GM23248 (cell line): Measurements from ENCODE around the gene ZNF443. TPM values are rescaled to one million over a fixed set of nuclear protein-coding genes. Genes with fewer than 3 reads are reported as not detected.
"Not testable (repeated sequence)": the region's sequence is repeated elsewhere in the genome, so short reads cannot be mapped to it uniquely, and the experiment has no call there.

Experiments used
- DNase-seq: peaks from one replicate; pipeline ENCODE4 v3.0.0-alpha.2; 2015
- H2AFZ ChIP-seq: fragments of 200-600 bp; sonication (generic); 2 replicates; pipeline ENCODE4 v1.6.1; 2016; ENCODE audit warnings: antibody characterized with exemption
- H3F3A ChIP-seq: fragments of 200-600 bp; sonication (generic); 2 replicates; pipeline ENCODE4 v1.6.1; 2016; ENCODE audit warnings: mild to moderate bottlenecking, antibody characterized with exemption, mixed run types; ENCODE audit not compliant: insufficient read depth
- H3K27ac ChIP-seq: fragments of 200-600 bp; sonication (generic); 2 replicates; pipeline ENCODE4 v1.5.1; 2016; ENCODE audit warnings: mild to moderate bottlenecking
- H3K27me3 ChIP-seq: fragments of 200-600 bp; sonication (generic); replicated peaks from 2 replicates; pipeline ENCODE4 v1.6.1; 2016; ENCODE audit warnings: mild to moderate bottlenecking; ENCODE audit not compliant: insufficient read depth
- H3K36me3 ChIP-seq: fragments of 200-600 bp; sonication (generic); 2 replicates; pipeline ENCODE4 v1.6.1; 2016; ENCODE audit warnings: low read depth, mild to moderate bottlenecking
- H3K4me1 ChIP-seq: fragments of 200-600 bp; sonication (generic); 2 replicates; pipeline ENCODE4 v1.6.1; 2016; ENCODE audit warnings: mild to moderate bottlenecking; ENCODE audit not compliant: insufficient read depth
- H3K4me2 ChIP-seq: fragments of 200-600 bp; sonication (generic); one replicate; pipeline ENCODE4 v1.6.1; 2016; ENCODE audit warnings: mild to moderate bottlenecking; ENCODE audit not compliant: unreplicated experiment
- H3K4me3 ChIP-seq: fragments of 200-600 bp; sonication (generic); 2 replicates; pipeline ENCODE4 v1.5.1; 2016; ENCODE audit warnings: mild to moderate bottlenecking
- H3K79me2 ChIP-seq: fragments of 200-600 bp; sonication (generic); 2 replicates; pipeline ENCODE4 v1.6.1; 2016; ENCODE audit warnings: mild to moderate bottlenecking; ENCODE audit not compliant: insufficient read depth
- H3K9ac ChIP-seq: fragments of 200-600 bp; sonication (generic); 2 replicates; pipeline ENCODE4 v1.6.1; 2016; ENCODE audit warnings: mild to moderate bottlenecking
- H3K9me2 ChIP-seq: fragments of 200-600 bp; sonication (generic); 2 replicates; pipeline ENCODE4 v1.6.1; 2016; ENCODE audit warnings: mixed run types, mild to moderate bottlenecking, moderate library complexity; ENCODE audit not compliant: insufficient read depth
- H3K9me3 ChIP-seq: fragments of 200-600 bp; sonication (generic); one replicate; pipeline ENCODE4 v1.6.1; 2017; ENCODE audit warnings: low read depth
- H4K20me1 ChIP-seq: fragments of 200-600 bp; sonication (generic); 2 replicates; pipeline ENCODE4 v1.6.0; 2016; ENCODE audit not compliant: insufficient read depth
- EZH2 ChIP-seq: fragments of 200-600 bp; sonication (generic); IDR thresholded peaks from 2 replicates; pipeline ENCODE4 v1.6.1; 2018; ENCODE audit warnings: antibody characterized with exemption, mild to moderate bottlenecking; ENCODE audit not compliant: insufficient read depth, poor library complexity, severe bottlenecking
- EZH2phosphoT487 ChIP-seq: fragments of 200-600 bp; sonication (generic); IDR thresholded peaks from 2 replicates; pipeline ENCODE4 v1.6.1; 2018; ENCODE audit warnings: antibody characterized with exemption, moderate library complexity, mild to moderate bottlenecking, low read depth; ENCODE audit not compliant: insufficient read depth
- WGBS, 2 experiments: methylation state at CpG; one replicate each; pipeline ENCODE4 v1.1.6; 2015 to 2017; ENCODE audit warnings: low lambda C conversion rate in 2 of 2, low coverage in 1 of 2; ENCODE audit errors: missing lambda C conversion rate in 2 of 2; 5-methylcytosine and 5-hydroxymethylcytosine counted together
- in situ Hi-C: fragments of 300-500 bp; cut with MboI; formaldehyde crosslinking; loops from 2 replicates; pipeline ENCODE4 v1.15.0; 2020
- polyA plus RNA-seq: library from polyadenylated mRNA; unstranded; fragments of >200 nt; fragmentation: Nextera tagmentation; extraction: Ambion mirVana; gene quantifications from 2 replicates; pipeline ENCODE4 v1.2.1, GENCODE V29; 2016
- total RNA-seq: library from RNA; depleted of rRNA; stranded (reverse); fragments of >200 nt; shearing (Covaris generic); gene quantifications from 2 replicates; pipeline ENCODE4 v1.2.3, GENCODE V29; 2014

ZNF443 gene
- total and polyA plus RNA-seq, 2 experiments from 2014 or later, result 0.86 to 1.2 TPM

GRCh38 chr19:12400633-12401502 lies 40.0 kb downstream of the ZNF443 start, which contains the start of gene ZNF799:
Gene ZNF799, minus strand, starts transcription at chr19:12401271. Its CDS starts 201 bp downstream, at chr19:12401070.
- Histone ChIP-seq H3K27me3 (no peaks in the 10 kb centered on the region), H4K20me1 (no peaks in the 10 kb centered on the region), H3K27ac (peak within 1 kb of the TSS; percentile 69), H3K36me3 (no peaks in the 10 kb centered on the region), H3K4me3 (peak within 1 kb of the TSS; percentile 100), H3K9me2 (no peaks in the 10 kb centered on the region), H3K9me3 (no peaks in the 10 kb centered on the region), H3K79me2 (peaks cover 8% of the 10 kb centered on the region; the same call in 1 of the 2 replicates), H3K4me1 (no peaks in the 10 kb centered on the region), H3F3A (no peaks in the 10 kb centered on the region), H3K9ac (peak within 1 kb of the TSS; percentile 75), H2AFZ (peak within 1 kb of the TSS; percentile 98), H3K4me2 (peak within 1 kb of the TSS; percentile 94)
- TF ChIP-seq EZH2phosphoT487 (no peak), EZH2 (no peak)
- DNase-seq, result peak; percentile 98
- WGBS, 2 experiments, result 1% methylated on average over 59 to 67 of the region's 71 CpGs
- in situ Hi-C loops, result no loop called here

- H3K79me2 ChIP-seq, H3K9me2 ChIP-seq, H3K27me3 ChIP-seq, in situ Hi-C loops, H4K20me1 ChIP-seq, H3K4me1 ChIP-seq, H3K9me3 ChIP-seq, H3K36me3 ChIP-seq, H3F3A ChIP-seq: not testable (repeated sequence)
- Histone ChIP-seq H2AFZ (peak overlapping the region; percentile 98), H3K27ac (peak overlapping the region; percentile 69), H3K9ac (peak overlapping the region; percentile 75), H3K4me2 (peak overlapping the region; percentile 94), H3K4me3 (peak overlapping the region; percentile 100)
- WGBS, 2 experiments, result 3 to 5% methylated on average over 23 of the region's 23 CpGs
- DNase-seq, result peak; percentile 51
Measured at GRCh38 chr19:12399901-12400632, 40.8 kb downstream of the ZNF443 start.

GRCh38 chr19:12391148-12391547 lies 49.7 kb downstream of the ZNF443 start:
- H3K9me2 ChIP-seq, DNase-seq, H4K20me1 ChIP-seq, H3K79me2 ChIP-seq, H3K9me3 ChIP-seq, H3K4me3 ChIP-seq, H3K27ac ChIP-seq, H2AFZ ChIP-seq, H3K4me2 ChIP-seq, in situ Hi-C loops, H3K4me1 ChIP-seq, H3F3A ChIP-seq, H3K27me3 ChIP-seq, H3K9ac ChIP-seq: not testable (repeated sequence)
- 89 to 93% methylated on average over 6 of the region's 6 CpGs for WGBS, 2 experiments
- H3K36me3 ChIP-seq, result peaks cover 18% of the 10 kb centered on the region

GRCh38 chr19:12386365-12386764 lies 54.5 kb downstream of the ZNF443 start:
- H3K9me3 ChIP-seq, H3K9ac ChIP-seq, H3F3A ChIP-seq, DNase-seq, H4K20me1 ChIP-seq, H3K4me2 ChIP-seq, H3K79me2 ChIP-seq, H3K4me3 ChIP-seq, H3K27ac ChIP-seq, H3K4me1 ChIP-seq, H3K27me3 ChIP-seq, in situ Hi-C loops, H2AFZ ChIP-seq, H3K9me2 ChIP-seq: not testable (repeated sequence)
- peaks cover 13% of the 10 kb centered on the region for H3K36me3 ChIP-seq
- 96 to 100% methylated on average over 1 to 2 of the region's 2 CpGs for WGBS, 2 experiments
